HK-2 (cell line): ENCODE measurements around the gene AUTS2.

Experiments used
- DNase-seq: peaks from one replicate; pipeline ENCODE4 v3.0.0-alpha.2; 2018; ENCODE audit not compliant: unreplicated experiment

Gene AUTS2

GRCh38 chr7:69723663-69724062 is 125.4 kb downstream of the AUTS2 start:
- no peak for DNase-seq

DNA sequence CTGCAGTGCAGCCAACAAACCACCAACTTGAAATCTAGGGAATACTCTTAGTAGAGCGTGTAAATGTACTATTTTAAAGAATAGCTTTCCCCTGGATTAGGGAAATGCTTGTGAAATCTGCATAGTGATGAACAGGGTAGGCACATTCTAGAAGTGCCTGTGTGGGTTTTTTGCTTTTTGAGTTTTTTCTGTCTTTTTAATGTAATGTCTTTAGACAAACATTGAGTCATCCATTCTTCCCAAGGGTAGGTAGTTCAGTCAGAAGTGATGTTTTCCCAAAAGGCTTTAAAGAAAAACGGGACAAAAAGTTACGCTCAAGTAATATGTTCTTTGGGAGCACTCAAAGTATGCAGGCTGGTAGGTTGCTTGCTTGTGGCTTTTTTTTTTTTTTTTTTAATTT is 130.0 kb downstream of the AUTS2 start:
- no peak for DNase-seq

DNA sequence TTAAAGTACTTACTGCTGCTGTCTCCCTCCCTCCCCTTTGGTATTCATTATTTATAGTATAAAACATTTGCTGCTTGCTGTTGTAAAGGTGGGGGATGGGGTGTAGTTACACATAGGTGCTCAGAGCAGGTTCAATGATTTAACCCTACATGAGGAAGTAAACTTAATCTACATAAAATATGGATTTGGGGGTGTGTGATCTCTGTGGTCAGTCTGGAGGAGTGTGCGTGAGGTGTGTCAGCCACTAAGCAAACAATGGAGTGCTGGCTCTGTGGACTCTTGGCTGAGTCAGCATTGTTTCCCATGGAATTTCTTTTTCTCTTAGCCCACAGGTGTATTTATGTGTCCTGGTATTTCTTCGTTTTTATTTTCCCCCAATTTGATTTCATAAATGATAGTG is 133.9 kb downstream of the AUTS2 start:
- DNase-seq: peak; percentile 1

DNA sequence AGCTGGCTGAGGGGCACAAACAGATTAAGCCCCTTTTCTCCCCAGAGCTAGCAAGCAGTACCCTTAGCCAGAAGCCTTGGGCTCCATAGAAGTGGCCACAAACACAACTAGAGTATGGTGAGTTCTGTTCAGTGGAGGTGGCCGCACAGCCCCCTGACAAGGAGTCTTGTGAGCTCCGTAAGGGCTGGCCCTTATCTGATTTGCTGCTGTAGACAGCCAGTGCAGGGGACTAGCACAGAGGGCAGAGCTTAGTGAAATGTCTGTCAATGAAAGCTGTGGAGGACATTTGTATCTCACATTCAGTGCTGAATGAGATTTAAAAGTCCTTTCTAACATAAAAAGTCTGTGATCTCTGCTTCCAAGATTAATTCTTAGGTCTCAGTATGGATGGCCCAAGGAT is 137.3 kb downstream of the AUTS2 start:
- no peak for DNase-seq

- DNase-seq: no peak
Measured at GRCh38 chr7:69736126-69736810, 138.0 kb downstream of the AUTS2 start.

GRCh38 chr7:69738396-69738951 is 140.2 kb downstream of the AUTS2 start:
- no peak for DNase-seq

- DNase-seq: no peak
Measured at GRCh38 chr7:69739190-69739589, 140.9 kb downstream of the AUTS2 start.

GRCh38 chr7:69739931-69740431 is 141.7 kb downstream of the AUTS2 start:
- no peak for DNase-seq

DNA sequence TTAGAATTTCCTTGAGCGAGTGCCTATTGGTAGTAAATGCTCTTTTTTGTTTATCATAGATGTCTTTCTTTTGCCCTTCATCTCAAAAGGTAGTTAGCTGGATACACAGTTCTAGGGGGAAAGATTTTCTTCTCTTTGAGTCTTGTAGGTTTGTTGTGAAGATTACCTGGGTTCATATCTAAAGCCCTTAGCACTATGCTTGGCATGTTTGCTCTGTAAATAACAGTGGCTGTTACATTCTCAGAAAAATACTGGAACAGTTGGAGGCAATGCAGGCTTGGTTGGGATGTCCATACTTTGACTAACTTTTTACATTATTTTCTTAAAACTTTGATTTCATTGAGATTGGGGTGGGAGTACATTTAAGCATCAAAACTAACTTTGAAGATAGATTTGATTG is 144.0 kb downstream of the AUTS2 start:
- DNase-seq: no peak

DNA sequence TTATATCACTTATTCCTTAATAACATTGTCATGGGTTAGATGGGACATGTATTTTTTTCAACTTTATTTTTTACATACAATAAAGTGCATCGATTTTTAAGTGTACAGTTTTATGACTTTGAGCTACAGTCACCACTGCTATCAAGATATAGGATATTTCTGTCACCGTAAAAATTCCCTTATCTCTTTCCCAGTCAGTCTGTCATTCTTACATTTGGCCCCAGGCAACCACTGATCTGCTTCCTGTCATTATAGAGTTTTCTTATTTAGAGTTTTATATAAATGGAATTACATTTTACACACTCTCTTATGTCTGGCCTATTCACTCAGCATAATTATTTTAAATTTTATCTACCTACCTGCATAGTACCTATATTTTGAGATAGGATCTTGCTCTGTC is 145.2 kb downstream of the AUTS2 start:
- DNase-seq: no peak

DNA sequence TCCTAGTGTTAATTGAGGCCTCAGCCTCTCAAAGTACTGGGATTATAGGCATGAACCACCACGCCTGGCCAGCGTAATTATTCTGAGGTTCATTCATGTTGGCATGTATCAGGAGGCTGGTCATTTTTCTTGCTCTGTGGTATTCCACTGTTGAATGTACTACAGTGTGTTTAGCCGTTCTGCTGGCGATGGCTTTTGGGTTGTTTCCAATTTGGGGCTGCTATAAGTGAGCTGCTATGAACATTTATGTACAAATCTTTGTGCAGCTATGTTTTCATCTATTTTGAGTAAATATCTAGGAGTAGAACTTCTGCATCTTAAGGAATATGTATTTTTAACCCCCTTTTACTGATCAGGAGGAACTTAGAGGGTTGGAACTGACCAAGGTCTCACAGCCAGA is 145.8 kb downstream of the AUTS2 start:
- no peak for DNase-seq

DNA sequence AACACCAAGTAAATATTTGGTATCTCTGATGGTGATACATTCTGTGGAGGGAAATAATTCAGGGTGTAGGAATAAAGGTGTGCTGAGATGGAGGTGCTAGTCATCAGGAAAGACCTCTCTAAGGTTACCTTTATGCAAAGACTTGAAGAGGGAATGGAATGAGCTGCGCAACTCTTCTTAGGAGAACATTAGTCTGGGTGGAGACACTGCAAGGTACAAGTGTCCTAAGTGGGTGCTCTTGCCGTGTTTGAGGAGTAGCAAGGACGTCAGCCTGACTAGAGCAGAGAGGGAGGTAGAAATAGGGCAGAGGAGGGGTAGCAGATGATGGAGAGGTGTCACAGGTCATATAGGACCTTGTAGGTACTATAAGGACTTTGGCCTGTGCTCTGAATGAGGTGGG is 148.1 kb downstream of the AUTS2 start:
- DNase-seq: no peak

GRCh38 chr7:69747144-69747543 is 148.9 kb downstream of the AUTS2 start:
- no peak for DNase-seq

GRCh38 chr7:69748530-69748929 is 150.3 kb downstream of the AUTS2 start:
- DNase-seq: no peak

DNA sequence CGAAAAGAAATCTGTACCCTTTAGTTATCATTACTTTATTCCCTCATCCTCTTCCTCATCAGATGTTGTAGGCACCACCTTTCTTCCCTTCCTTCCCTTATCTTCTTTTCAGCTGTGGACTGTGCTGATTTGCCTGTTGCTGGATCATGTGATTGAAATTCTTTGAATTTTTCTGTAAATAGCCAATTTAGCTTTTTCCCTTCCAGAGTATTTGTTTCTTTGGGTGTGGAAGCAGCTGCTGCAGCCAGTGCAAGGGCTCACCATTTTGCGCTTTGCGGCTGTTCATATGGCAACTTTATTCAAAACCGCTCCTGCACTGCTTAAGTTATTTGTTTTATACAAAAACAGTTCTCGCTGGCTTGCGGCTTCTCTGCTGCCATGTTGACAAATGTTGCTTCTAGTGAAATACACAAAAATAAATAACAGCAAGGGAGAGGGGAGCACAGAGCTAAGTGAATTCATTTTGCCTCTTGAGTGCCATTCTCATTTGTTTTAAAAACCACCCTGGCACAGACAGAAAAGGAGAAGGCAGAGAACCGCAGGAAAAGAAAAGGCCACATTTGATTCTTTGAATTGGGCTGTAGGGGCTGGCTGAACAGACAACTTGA is 151.2 kb downstream of the AUTS2 start:
- no peak for DNase-seq

- no peak for DNase-seq
Measured at GRCh38 chr7:69749994-69750393, 151.7 kb downstream of the AUTS2 start.

DNA sequence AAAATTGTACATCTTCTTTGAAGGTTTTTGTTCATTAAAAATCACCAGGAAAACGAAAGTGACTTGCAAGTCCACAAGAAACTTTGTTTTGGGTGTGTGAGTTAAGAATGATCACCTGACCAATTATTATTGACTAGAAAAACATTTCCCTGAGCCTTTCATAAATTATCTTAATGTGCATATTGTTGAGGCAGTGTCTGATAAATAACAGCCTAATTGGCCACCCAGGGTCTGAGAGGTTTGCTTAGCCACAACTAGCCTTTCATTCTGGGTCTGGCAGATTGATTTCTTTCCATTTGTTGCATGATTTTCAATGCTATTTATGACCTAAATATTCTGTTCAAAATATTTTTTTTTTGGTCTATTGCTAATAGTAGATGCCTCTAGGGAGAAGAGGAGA is 152.8 kb downstream of the AUTS2 start:
- no peak for DNase-seq

- DNase-seq: no peak
Measured at GRCh38 chr7:69753981-69754380, 155.7 kb downstream of the AUTS2 start.

GRCh38 chr7:69754476-69754875 is 156.2 kb downstream of the AUTS2 start:
- no peak for DNase-seq

DNA sequence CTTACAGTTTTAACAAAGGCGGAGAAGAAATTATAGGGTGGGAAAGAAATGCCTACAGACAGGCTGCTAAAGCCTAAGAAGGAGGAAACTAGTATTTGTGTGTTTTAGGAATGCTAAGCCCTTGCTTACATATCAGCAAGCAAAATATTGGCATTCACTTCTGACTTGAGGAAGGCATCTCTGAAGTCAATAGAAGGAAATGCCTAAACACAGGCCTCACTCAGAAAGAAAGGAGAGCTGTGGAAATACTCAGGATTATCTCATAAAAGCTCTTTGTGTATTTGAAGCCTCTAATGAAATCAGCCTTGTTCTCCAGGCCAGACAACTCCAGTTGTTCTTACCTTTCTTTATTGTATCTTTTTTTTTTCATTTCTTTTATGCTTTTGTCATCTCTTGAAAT is 158.0 kb downstream of the AUTS2 start:
- no peak for DNase-seq

DNA sequence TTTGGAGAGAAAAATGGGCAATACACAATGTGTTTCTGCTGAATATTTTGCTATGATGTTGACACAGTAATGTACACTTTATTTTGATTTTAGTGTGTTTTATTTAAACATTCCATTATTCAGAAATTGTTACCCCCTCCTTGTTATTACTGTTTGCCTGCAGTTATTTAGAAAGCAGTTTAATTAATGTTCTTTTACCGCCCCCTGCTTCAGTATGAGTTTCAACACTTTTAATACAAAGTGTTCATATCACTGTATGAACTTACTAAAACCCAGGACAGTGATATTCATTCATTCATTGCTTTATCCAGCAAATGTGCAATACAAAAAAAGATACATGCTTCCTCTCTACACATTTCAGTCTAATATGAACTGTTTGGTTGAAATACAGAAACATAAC is 159.3 kb downstream of the AUTS2 start:
- DNase-seq: no peak

GRCh38 chr7:69757981-69758430 is 159.7 kb downstream of the AUTS2 start:
- DNase-seq: no peak

DNA sequence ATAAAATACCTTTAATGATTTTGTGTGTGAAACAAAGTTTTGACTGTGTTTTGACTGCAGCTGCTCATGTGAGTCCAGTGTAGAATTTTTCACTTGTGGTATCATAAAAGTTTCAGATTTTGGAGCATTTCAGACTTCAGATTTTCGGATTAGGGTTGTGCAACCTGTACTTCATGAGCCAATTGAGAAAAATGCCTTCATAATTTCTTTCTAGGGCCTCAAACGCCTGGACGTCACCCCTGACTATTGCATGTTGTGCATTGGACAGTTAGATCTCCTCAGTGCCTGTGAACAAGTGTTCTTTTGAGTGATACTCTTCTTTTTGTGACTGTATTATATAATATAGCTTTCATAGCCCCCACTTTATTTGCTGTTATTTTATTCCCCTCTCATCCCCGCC is 161.1 kb downstream of the AUTS2 start:
- no peak for DNase-seq
